ENCODE results near the gene LTB. TPM values are rescaled to one million over a fixed set of nuclear protein-coding genes. Genes with fewer than 3 reads are reported as not detected.
A peak's percentile ranks its signal among the peaks of the same experiment; 100 is the strongest.

The LTB gene
- total RNA-seq, 4 donors from 2014 or later, result 1.5 TPM; not detected in 3

- H3K9me3 ChIP-seq, result no peaks in the 10 kb centered on the region
- peaks cover 0 to 2% of the 10 kb centered on the region in 2 donors for H3K4me1 ChIP-seq
- no peak for TF ChIP-seq POLR2A (IDR thresholded peaks at IDR 0.05)
- no peak for TF ChIP-seq CTCF (IDR thresholded peaks at IDR 0.05)
- no peak for DNase-seq
- H3K27ac ChIP-seq, result no peak overlapping the region
- intact Hi-C loops (cut with DNase I; ENCODE audit: low total_unique reads), result no loop called here
- H3K27me3 ChIP-seq, result no peaks in the 10 kb centered on the region
- H3K4me3 ChIP-seq, result no peak overlapping the region
- H3K36me3 ChIP-seq, result no peaks in the 10 kb centered on the region
Observed at GRCh38 chr6:31585491-31585890, 3.3 kb upstream of the LTB start.

GRCh38 chr6:31581434-31582229, 592 bp downstream of the LTB start:
- DNase-seq, result no peak
- no peaks in the 10 kb centered on the region for H3K36me3 ChIP-seq
- H3K4me1 ChIP-seq, result peaks cover 0 to 5% of the 10 kb centered on the region in 2 donors
- TF ChIP-seq CTCF (IDR thresholded peaks at IDR 0.05) (no peak), POLR2A (IDR thresholded peaks at IDR 0.05) (no peak)
- intact Hi-C loops (cut with DNase I; ENCODE audit: low total_unique reads), result no loop called here
- H3K4me3 ChIP-seq, result peak overlapping the region; percentile 57 to 78
- H3K27ac ChIP-seq, result peak overlapping the region; percentile 80 to 92
- no peaks in the 10 kb centered on the region for H3K27me3 ChIP-seq
- H3K9me3 ChIP-seq, result no peaks in the 10 kb centered on the region

GRCh38 chr6:31580807-31581433, 1.3 kb downstream of the LTB start:
- peak overlapping the region; percentile 80 to 92 for H3K27ac ChIP-seq
- peaks cover 0 to 5% of the 10 kb centered on the region in 2 donors for H3K4me1 ChIP-seq
- TF ChIP-seq POLR2A (IDR thresholded peaks at IDR 0.05) (peak; percentile 40 to 52), CTCF (IDR thresholded peaks at IDR 0.05) (peak; percentile 91 to 98 (median 96))
- peak overlapping the region; percentile 57 to 78 for H3K4me3 ChIP-seq
- no peaks in the 10 kb centered on the region for H3K36me3 ChIP-seq
- H3K9me3 ChIP-seq, result no peaks in the 10 kb centered on the region
- peak; percentile 85 to 88 for DNase-seq
- no peaks in the 10 kb centered on the region for H3K27me3 ChIP-seq
- intact Hi-C loops (cut with DNase I; ENCODE audit: low total_unique reads), result no loop called here

GRCh38 chr6:31580438-31580740, 1.8 kb downstream of the LTB start:
- H3K4me1 ChIP-seq, result peaks cover 0 to 5% of the 10 kb centered on the region in 2 donors
- H3K4me3 ChIP-seq, result peak overlapping the region; percentile 57 to 78
- no peaks in the 10 kb centered on the region for H3K9me3 ChIP-seq
- intact Hi-C loops (cut with DNase I; ENCODE audit: low total_unique reads), result no loop called here
- no peaks in the 10 kb centered on the region for H3K36me3 ChIP-seq
- no peak for DNase-seq
- H3K27ac ChIP-seq, result peak overlapping the region; percentile 80 to 92
- H3K27me3 ChIP-seq, result no peaks in the 10 kb centered on the region
- TF ChIP-seq CTCF (IDR thresholded peaks at IDR 0.05), result no peak
- TF ChIP-seq POLR2A (IDR thresholded peaks at IDR 0.05), result no peak

Data from uterus (tissue), 4 donors.